Neural cell (in vitro differentiated cells): Measurements from ENCODE around the gene CENPL. TPM values are rescaled to one million over a fixed set of nuclear protein-coding genes. Genes with fewer than 3 reads are reported as not detected.
"Not testable (repeated sequence)": the region's sequence is repeated elsewhere in the genome, so short reads cannot be mapped to it uniquely, and the experiment has no call there.

Experiments used
- H2AFZ ChIP-seq: fragments of 200-600, 300-800 bp; sonication (generic), shearing (Covaris generic); 2 replicates; pipeline ENCODE4 v1.6.0; 2014; ENCODE audit warnings: low read depth, mild to moderate bottlenecking, antibody characterized with exemption, low read length, moderate library complexity
- H3F3A ChIP-seq: fragments of 200-600 bp; shearing (Covaris generic); 2 replicates; pipeline ENCODE4 v1.6.1; 2016; ENCODE audit warnings: mild to moderate bottlenecking, moderate library complexity, mixed read lengths, antibody characterized with exemption, low read length; ENCODE audit not compliant: insufficient read depth, poor library complexity, severe bottlenecking
- H3K27ac ChIP-seq: fragments of 200-600, 300-800 bp; sonication (generic), shearing (Covaris generic); 2 replicates; pipeline ENCODE4 v1.5.1; 2014; ENCODE audit warnings: mild to moderate bottlenecking, low read length, moderate library complexity
- H3K27me3 ChIP-seq: fragments of 300-800, 200-600 bp; sonication (generic), shearing (Covaris generic); 2 replicates; pipeline ENCODE4 v1.6.0; 2014; ENCODE audit warnings: mild to moderate bottlenecking, low read depth, low read length, moderate library complexity; ENCODE audit not compliant: insufficient read depth
- H3K36me3 ChIP-seq: fragments of 300-800, 200-600 bp; sonication (generic), shearing (Covaris generic); 2 replicates; pipeline ENCODE4 v1.5.1; 2014; ENCODE audit warnings: mild to moderate bottlenecking, antibody characterized with exemption, low read length, moderate library complexity; ENCODE audit not compliant: insufficient read depth
- H3K4me2 ChIP-seq: fragments of 300-800, 200-600 bp; sonication (generic), shearing (Covaris generic); 2 replicates; pipeline ENCODE4 v1.6.0; 2014; ENCODE audit warnings: mild to moderate bottlenecking, low read length
- H3K4me3 ChIP-seq: fragments of 300-800, 200-600 bp; sonication (generic), shearing (Covaris generic); 2 replicates; pipeline ENCODE4 v1.5.1; 2014; ENCODE audit warnings: mild to moderate bottlenecking, low read length, moderate library complexity
- H3K79me2 ChIP-seq: fragments of 200-600 bp; shearing (Covaris generic); replicated peaks from 2 replicates; pipeline ENCODE4 v1.6.0; 2014; ENCODE audit warnings: mild to moderate bottlenecking, low read length, moderate library complexity; ENCODE audit not compliant: insufficient read depth
- H3K9ac ChIP-seq: fragments of 300-800, 200-600 bp; sonication (generic), shearing (Covaris generic); 2 replicates; pipeline ENCODE4 v1.6.1; 2016; ENCODE audit warnings: mild to moderate bottlenecking, low read length, mixed read lengths
- H3K9me2 ChIP-seq: fragments of 200-600 bp; shearing (Covaris generic); 2 replicates; pipeline ENCODE4 v1.6.1; 2016; ENCODE audit warnings: mild to moderate bottlenecking, low read length, mixed read lengths; ENCODE audit not compliant: insufficient read depth
- H3K9me3 ChIP-seq: fragments of 200-600, 300-800 bp; sonication (generic), shearing (Covaris generic); 2 replicates; pipeline ENCODE4 v1.6.1; 2016; ENCODE audit warnings: mild to moderate bottlenecking, mixed run types, low read length, moderate library complexity, mixed read lengths
- H4K20me1 ChIP-seq: fragments of 200-600 bp; shearing (Covaris generic); 2 replicates; pipeline ENCODE4 v1.6.1; 2016; ENCODE audit warnings: mild to moderate bottlenecking, mixed run types; ENCODE audit not compliant: insufficient read depth
- CTCF ChIP-seq: fragments of 450-650 bp; IDR thresholded peaks from 2 replicates; pipeline ENCODE4 v1.5.1; 2014; ENCODE audit warnings: antibody characterized with exemption, mild to moderate bottlenecking, moderate library complexity; ENCODE audit not compliant: poor library complexity, severe bottlenecking
- EP300 ChIP-seq: fragments of 450-650 bp; conservative IDR thresholded peaks from 2 replicates; pipeline ENCODE4 v1.6.1; 2014; ENCODE audit warnings: antibody characterized with exemption, mild to moderate bottlenecking, moderate library complexity; ENCODE audit not compliant: poor library complexity, severe bottlenecking
- EZH2 ChIP-seq: fragments of 200-600, 300-800 bp; shearing (Covaris generic), sonication (generic); IDR thresholded peaks from 2 replicates; pipeline ENCODE4 v1.6.1; 2014; ENCODE audit warnings: antibody characterized with exemption, low read length, borderline replicate concordance, mild to moderate bottlenecking; ENCODE audit not compliant: insufficient read depth, poor library complexity, severe bottlenecking
- MXI1 ChIP-seq: fragments of 450-650 bp; conservative IDR thresholded peaks from 2 replicates; pipeline ENCODE4 v1.6.1; 2014; ENCODE audit warnings: antibody characterized with exemption, mild to moderate bottlenecking; ENCODE audit not compliant: poor library complexity, severe bottlenecking
- POLR2AphosphoS5 ChIP-seq: IDR thresholded peaks from 2 replicates; pipeline ENCODE4 v1.6.1; 2012
- RAD21 ChIP-seq: fragments of 450-650 bp; conservative IDR thresholded peaks from 2 replicates; pipeline ENCODE4 v1.6.1; 2014; ENCODE audit warnings: antibody characterized with exemption, mild to moderate bottlenecking, moderate library complexity
- SMC3 ChIP-seq: fragments of 450-650 bp; conservative IDR thresholded peaks from 2 replicates; pipeline ENCODE4 v1.6.1; 2014; ENCODE audit warnings: antibody characterized with exemption, mild to moderate bottlenecking, moderate library complexity; ENCODE audit not compliant: poor library complexity
- TAF1 ChIP-seq: IDR thresholded peaks from 2 replicates; pipeline ENCODE4 v1.6.1; 2012; ENCODE audit warnings: low read depth
- polyA plus RNA-seq: library from polyadenylated mRNA; depleted of rRNA; stranded (reverse); fragments of >200 nt; gene quantifications from 2 replicates; pipeline ENCODE4 v1.2.3, GENCODE V29; 2014
- TF ChIP-seq, protein P1 (sequence below): IDR thresholded peaks from 2 replicates; pipeline ENCODE4 v1.6.1; 2012; ENCODE audit warnings: borderline replicate concordance

Gene CENPL
- polyA plus RNA-seq, 1 donor from 2014 or later = 6.4 TPM

- Histone ChIP-seq H4K20me1 (no peaks in the 10 kb centered on the region), H3K4me3 (no peak overlapping the region), H3K9me3 (no peaks in the 10 kb centered on the region), H3K36me3 (peaks cover 6% of the 10 kb centered on the region), H3F3A (peaks cover 7% of the 10 kb centered on the region), H3K27ac (no peak overlapping the region), H3K9ac (no peak overlapping the region), H3K4me2 (no peak overlapping the region), H3K9me2 (no peaks in the 10 kb centered on the region), H2AFZ (no peak overlapping the region), H3K27me3 (no peaks in the 10 kb centered on the region), H3K79me2 (peaks cover 21% of the 10 kb centered on the region)
- TF ChIP-seq RAD21 (no peak), EP300 (no peak), TAF1 (no peak)
These were observed 38.1 kb upstream of the CENPL start for GRCh38 chr1:173862769-173863223.

DNA sequence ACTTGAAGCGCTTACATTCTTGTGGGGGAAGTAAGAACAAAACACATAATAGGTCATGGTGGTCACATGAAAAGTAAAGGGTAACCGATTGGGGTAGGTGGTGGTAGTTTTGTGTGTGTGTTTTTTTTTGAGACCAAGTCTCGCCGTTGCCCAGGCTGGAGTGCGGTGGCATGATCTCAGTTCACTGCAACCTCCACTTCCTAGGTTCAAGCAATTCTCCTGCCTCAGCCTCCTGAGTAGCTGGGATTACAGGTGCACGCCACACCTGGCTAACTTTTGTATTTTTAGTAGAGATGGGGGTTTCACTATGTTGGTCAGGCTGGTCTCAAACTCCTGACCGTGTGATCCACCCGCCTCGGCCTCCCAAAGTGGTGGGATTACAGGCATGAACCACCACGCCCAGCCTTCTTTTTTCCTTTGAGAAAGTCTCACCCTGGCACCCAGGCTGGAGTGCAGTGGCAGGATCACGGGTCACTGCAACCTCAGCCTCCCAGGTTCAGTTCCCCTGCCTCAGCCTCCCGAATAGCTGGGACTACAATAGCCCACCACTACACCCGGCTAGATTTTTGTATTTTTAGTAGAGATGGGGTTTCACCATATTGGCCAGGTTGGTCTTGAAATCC is 37.6 kb upstream of the CENPL start:
- not testable (repeated sequence) for H3K4me3 ChIP-seq, H3K36me3 ChIP-seq, H3K4me2 ChIP-seq, H3K9me3 ChIP-seq, H4K20me1 ChIP-seq, H3K27me3 ChIP-seq, H3K27ac ChIP-seq, H3K9ac ChIP-seq, H3F3A ChIP-seq, H2AFZ ChIP-seq, H3K9me2 ChIP-seq
- peaks cover 21% of the 10 kb centered on the region for H3K79me2 ChIP-seq

GRCh38 chr1:173861731-173862145 is 37.1 kb upstream of the CENPL start:
- Histone ChIP-seq H2AFZ (no peak overlapping the region), H3F3A (peaks cover 7% of the 10 kb centered on the region), H3K27me3 (no peaks in the 10 kb centered on the region), H3K79me2 (peaks cover 16% of the 10 kb centered on the region), H3K27ac (no peak overlapping the region), H3K36me3 (peaks cover 6% of the 10 kb centered on the region), H3K4me2 (no peak overlapping the region), H3K4me3 (no peak overlapping the region), H3K9me3 (no peaks in the 10 kb centered on the region), H3K9me2 (no peaks in the 10 kb centered on the region), H4K20me1 (no peaks in the 10 kb centered on the region), H3K9ac (no peak overlapping the region)
- TF ChIP-seq EP300 (no peak), SMC3 (no peak), CTCF (no peak), POLR2AphosphoS5 (no peak), EZH2 (no peak), MXI1 (no peak), TAF1 (no peak), RAD21 (no peak)
- TF ChIP-seq, protein P1, sequence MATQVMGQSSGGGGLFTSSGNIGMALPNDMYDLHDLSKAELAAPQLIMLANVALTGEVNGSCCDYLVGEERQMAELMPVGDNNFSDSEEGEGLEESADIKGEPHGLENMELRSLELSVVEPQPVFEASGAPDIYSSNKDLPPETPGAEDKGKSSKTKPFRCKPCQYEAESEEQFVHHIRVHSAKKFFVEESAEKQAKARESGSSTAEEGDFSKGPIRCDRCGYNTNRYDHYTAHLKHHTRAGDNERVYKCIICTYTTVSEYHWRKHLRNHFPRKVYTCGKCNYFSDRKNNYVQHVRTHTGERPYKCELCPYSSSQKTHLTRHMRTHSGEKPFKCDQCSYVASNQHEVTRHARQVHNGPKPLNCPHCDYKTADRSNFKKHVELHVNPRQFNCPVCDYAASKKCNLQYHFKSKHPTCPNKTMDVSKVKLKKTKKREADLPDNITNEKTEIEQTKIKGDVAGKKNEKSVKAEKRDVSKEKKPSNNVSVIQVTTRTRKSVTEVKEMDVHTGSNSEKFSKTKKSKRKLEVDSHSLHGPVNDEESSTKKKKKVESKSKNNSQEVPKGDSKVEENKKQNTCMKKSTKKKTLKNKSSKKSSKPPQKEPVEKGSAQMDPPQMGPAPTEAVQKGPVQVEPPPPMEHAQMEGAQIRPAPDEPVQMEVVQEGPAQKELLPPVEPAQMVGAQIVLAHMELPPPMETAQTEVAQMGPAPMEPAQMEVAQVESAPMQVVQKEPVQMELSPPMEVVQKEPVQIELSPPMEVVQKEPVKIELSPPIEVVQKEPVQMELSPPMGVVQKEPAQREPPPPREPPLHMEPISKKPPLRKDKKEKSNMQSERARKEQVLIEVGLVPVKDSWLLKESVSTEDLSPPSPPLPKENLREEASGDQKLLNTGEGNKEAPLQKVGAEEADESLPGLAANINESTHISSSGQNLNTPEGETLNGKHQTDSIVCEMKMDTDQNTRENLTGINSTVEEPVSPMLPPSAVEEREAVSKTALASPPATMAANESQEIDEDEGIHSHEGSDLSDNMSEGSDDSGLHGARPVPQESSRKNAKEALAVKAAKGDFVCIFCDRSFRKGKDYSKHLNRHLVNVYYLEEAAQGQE = no peak
